ENCODE data around the gene TCF7.

GRCh38 chr5:134183481-134183880, 69.0 kb downstream of the TCF7 start:
- TF ChIP-seq POLR2AphosphoS5 (IDR thresholded peaks at IDR 0.05; ENCODE audit: borderline replicate concordance, low read depth, low read length) (no peak), EZH2 (IDR thresholded peaks at IDR 0.05) (no peak)
